Neutrophil (primary cell): Measurements from ENCODE around the gene CLIC5.

Experiments used
- H3K27ac ChIP-seq: fragments of 200-600 bp; sonication (generic); 2 replicates; pipeline ENCODE4 v1.5.1; 2016; ENCODE audit warnings: mild to moderate bottlenecking, moderate library complexity
- H3K27me3 ChIP-seq: fragments of 200-600 bp; sonication (generic); 2 replicates; pipeline ENCODE4 v1.6.0; 2016; ENCODE audit warnings: mild to moderate bottlenecking
- H3K36me3 ChIP-seq: fragments of 200-600 bp; sonication (generic); 2 replicates; pipeline ENCODE4 v1.5.1; 2017
- H3K4me1 ChIP-seq, 2 experiments: fragments of 200-600 bp in 1 of 2; sonication (generic) in 1 of 2; 1 replicate in 1 of 2; 2 replicates in 1 of 2; pipeline versions ENCODE4 v1.5.1 to v1.6.1; 2013 to 2016; ENCODE audit warnings: low read depth in 1 of 2, low read length in 1 of 2, mild to moderate bottlenecking in 1 of 2, moderate library complexity in 1 of 2; ENCODE audit not compliant: control insufficient read depth in 1 of 2, insufficient read depth in 1 of 2
- H3K4me3 ChIP-seq, 2 experiments: fragments of 200-600 bp in 1 of 2; sonication (generic) in 1 of 2; 1 replicate in 1 of 2; 2 replicates in 1 of 2; pipeline ENCODE4 v1.5.1; 2013 to 2016; ENCODE audit warnings: low read depth in 1 of 2, low read length in 1 of 2, mild to moderate bottlenecking in 1 of 2, moderate library complexity in 1 of 2
- H3K9me3 ChIP-seq: fragments of 200-600 bp; sonication (generic); 2 replicates; pipeline ENCODE4 v1.5.1; 2016
- CTCF ChIP-seq: fragments of 200-600 bp; sonication (generic); IDR thresholded peaks from 2 replicates; pipeline ENCODE4 v1.5.1; 2016; ENCODE audit warnings: antibody characterized with exemption

CLIC5 gene

DNA sequence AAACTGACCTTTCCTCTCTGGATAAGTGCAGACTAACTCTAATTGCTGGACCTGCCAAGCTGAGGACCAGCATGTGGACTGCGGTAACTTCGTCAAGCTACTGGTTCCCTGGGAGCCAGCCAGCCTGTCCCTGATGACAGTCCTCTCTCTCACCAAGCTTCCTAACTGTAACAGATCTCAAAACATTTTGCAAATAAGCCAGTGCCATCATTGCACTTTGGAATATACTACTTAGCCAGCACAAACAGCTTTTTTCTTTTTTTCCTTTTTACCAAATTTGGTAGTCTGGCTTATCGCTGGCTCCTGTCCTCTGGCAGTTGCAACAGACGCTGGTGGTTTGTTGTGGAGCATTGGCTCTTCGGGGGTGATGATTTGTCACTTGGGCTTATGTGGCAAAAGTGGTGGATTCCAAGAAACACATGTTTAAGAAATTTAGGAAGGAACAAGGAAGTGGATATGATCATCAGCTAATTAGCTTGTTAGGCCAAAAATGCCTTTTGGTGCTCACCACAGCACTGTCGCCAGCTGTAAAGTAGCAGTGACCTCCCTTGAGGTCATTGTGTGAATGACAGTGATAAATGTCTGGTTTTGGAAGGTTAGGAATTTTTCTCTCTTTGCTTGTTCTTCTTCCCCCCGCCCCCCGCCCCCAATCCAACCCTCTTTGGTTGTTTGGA lies 171.7 kb downstream of the CLIC5 start:
- Histone ChIP-seq H3K9me3 (no peaks in the 10 kb centered on the region), H3K4me3 (no peak overlapping the region), H3K4me1 (peaks cover 0 to 2% of the 10 kb centered on the region in 2 experiments), H3K27me3 (no peaks in the 10 kb centered on the region), H3K36me3 (no peaks in the 10 kb centered on the region), H3K27ac (no peak overlapping the region)
- TF ChIP-seq CTCF = no peak

GRCh38 chr6:45841062-45841461 lies 174.6 kb downstream of the CLIC5 start:
- Histone ChIP-seq H3K27me3 (no peaks in the 10 kb centered on the region), H3K4me3 (no peak overlapping the region), H3K36me3 (no peaks in the 10 kb centered on the region), H3K9me3 (no peaks in the 10 kb centered on the region), H3K27ac (no peak overlapping the region), H3K4me1 (peaks cover 8 to 15% of the 10 kb centered on the region in 2 experiments)
- TF ChIP-seq CTCF = no peak

DNA sequence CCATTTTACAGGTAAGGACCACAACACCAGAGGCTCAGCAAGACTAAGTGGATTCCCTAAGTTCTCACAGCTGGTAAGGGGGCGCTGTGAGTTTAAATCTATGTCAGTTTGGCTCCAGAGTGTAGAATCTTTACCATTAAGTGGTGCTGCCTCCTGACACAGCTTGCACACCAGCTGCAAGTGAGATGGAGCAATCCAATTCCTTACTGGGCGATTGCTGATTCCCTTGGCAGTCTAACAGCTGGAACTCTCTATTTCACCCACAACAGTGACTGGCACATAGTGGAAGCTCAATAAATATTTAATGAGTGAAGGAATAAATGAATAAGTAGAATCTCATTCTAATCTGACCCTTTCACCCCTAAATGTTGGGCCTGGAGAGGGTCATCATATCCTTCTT lies 176.7 kb downstream of the CLIC5 start:
- H3K4me3 ChIP-seq = no peak overlapping the region
- no peaks in the 10 kb centered on the region for H3K9me3 ChIP-seq
- H3K36me3 ChIP-seq = no peaks in the 10 kb centered on the region
- no peaks in the 10 kb centered on the region for H3K27me3 ChIP-seq
- H3K4me1 ChIP-seq = peaks cover 8 to 15% of the 10 kb centered on the region in 2 experiments
- TF ChIP-seq CTCF = no peak
- no peak overlapping the region for H3K27ac ChIP-seq

DNA sequence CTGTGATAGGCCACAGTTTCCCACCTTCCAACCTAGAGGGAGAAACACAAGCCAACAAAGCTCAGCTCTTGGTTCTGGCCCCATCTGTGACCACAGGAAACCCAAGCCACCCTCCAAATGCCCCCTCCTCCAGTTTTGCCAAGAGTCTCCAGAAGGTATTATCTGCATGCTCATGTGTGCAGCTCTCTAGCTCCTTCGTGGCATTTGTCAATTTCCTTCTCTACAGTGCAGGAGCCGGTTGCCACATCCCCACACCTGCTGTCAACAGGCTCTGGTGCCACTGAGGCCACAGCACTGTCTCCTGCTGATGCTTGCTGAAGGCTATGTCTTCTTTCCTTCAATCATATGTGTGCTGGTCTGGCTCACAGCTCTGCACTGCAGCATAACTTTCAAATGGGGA lies 177.2 kb downstream of the CLIC5 start:
- no peaks in the 10 kb centered on the region for H3K27me3 ChIP-seq
- H3K36me3 ChIP-seq = no peaks in the 10 kb centered on the region
- H3K4me3 ChIP-seq = no peak overlapping the region
- peaks cover 8 to 15% of the 10 kb centered on the region in 2 experiments for H3K4me1 ChIP-seq
- H3K27ac ChIP-seq = no peak overlapping the region
- TF ChIP-seq CTCF = no peak
- no peaks in the 10 kb centered on the region for H3K9me3 ChIP-seq

DNA sequence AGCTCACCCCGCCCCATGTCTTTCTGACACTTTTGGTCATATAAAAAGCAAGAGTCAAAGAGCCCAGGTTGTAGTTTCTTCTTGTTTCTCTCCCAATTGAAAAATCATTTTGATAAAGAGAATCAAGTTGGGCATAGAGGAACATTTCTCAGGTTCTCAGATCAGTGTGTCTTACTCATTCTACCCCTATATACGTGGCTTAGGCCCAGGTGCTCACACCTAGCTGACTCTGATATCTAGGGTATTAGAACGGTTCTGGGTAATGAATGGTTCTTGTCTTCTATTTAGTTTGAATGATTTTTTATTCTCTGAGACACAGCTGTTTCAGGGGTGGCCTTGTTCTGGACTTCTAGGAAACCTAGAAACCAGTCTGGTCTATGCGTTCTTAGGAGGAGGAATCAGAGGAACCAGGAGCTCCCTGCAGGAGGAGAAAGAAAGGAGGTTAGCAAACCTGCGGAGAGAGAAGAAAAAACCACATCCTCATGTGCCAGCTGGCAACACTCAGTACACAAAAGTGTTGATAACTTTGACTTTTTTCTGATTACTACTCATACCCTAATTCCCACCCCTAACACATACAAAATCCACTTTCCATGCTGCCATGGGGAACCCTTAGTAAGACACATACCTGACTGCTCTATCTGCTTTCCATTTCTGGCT lies 178.0 kb downstream of the CLIC5 start:
- H3K4me3 ChIP-seq = no peak overlapping the region
- H3K4me1 ChIP-seq = peaks cover 8 to 15% of the 10 kb centered on the region in 2 experiments
- H3K36me3 ChIP-seq = no peaks in the 10 kb centered on the region
- TF ChIP-seq CTCF = no peak
- H3K27ac ChIP-seq = no peak overlapping the region
- H3K27me3 ChIP-seq = no peaks in the 10 kb centered on the region
- no peaks in the 10 kb centered on the region for H3K9me3 ChIP-seq
